HepG2 (cell line): ENCODE results near the gene ATP8B4. TPM values are rescaled to one million over a fixed set of nuclear protein-coding genes. Genes with fewer than 3 reads are reported as not detected.

Experiments
- BHLHE40 ChIP-seq: IDR thresholded peaks from 2 replicates; pipeline ENCODE4 v1.6.1; 2011; ENCODE audit warnings: low read length, improper control_type of control experiment
- CTCF ChIP-seq: sonication (generic); formaldehyde crosslinking; IDR thresholded peaks from 2 replicates; pipeline ENCODE4 v1.5.0; 2020; ENCODE audit warnings: mild to moderate bottlenecking, missing genetic modification reagents, moderate library complexity
- FOXA1 ChIP-seq, 2 experiments: fragments of 450-650 bp in 1 of 2; sonication (generic) in 1 of 2; formaldehyde crosslinking in 1 of 2; IDR thresholded peaks; 2 replicates each; pipeline versions ENCODE4 v1.4.0 to v1.6.1; 2016 to 2020; ENCODE audit warnings: missing genetic modification reagents in 1 of 2
- FOXP1 ChIP-seq, 2 experiments: fragments of 450-650 bp in 1 of 2; IDR thresholded peaks; 2 replicates each; pipeline ENCODE4 v1.6.1; 2017 to 2018; ENCODE audit warnings: antibody characterized with exemption in 1 of 2
- LCORL ChIP-seq, 2 experiments: fragments of 450-650 bp in 1 of 2; sonication (generic) in 1 of 2; formaldehyde crosslinking in 1 of 2; IDR thresholded peaks; 2 replicates each; pipeline versions ENCODE4 v1.5.0 to v1.6.1; 2017 to 2020; ENCODE audit warnings: antibody characterized with exemption in 1 of 2, missing genetic modification reagents in 1 of 2
- NR2F6 ChIP-seq, 2 experiments: IDR thresholded peaks; 2 replicates each; pipeline ENCODE4 v1.6.1; 2016; ENCODE audit warnings: antibody characterized with exemption in 1 of 2, mild to moderate bottlenecking in 1 of 2
- POGK ChIP-seq: sonication (generic); formaldehyde crosslinking; conservative IDR thresholded peaks from 2 replicates; pipeline ENCODE4 v1.8.0; 2022; ENCODE audit warnings: mild to moderate bottlenecking, moderate library complexity, missing genetic modification reagents
- SALL1 ChIP-seq: sonication (generic); formaldehyde crosslinking; IDR thresholded peaks from 2 replicates; pipeline ENCODE4 v1.8.0; 2022; ENCODE audit warnings: mild to moderate bottlenecking, missing genetic modification reagents
- SMARCE1 ChIP-seq: fragments of 450-650 bp; IDR thresholded peaks from 2 replicates; pipeline ENCODE4 v1.6.1; 2017; ENCODE audit warnings: borderline replicate concordance
- SP5 ChIP-seq: IDR thresholded peaks from 2 replicates; pipeline ENCODE4 v1.6.1; 2016; ENCODE audit warnings: low read depth, borderline replicate concordance
- THYN1 ChIP-seq: sonication (generic); formaldehyde crosslinking; IDR thresholded peaks from 2 replicates; pipeline ENCODE4 v1.8.1; 2023; ENCODE audit warnings: low read depth, mild to moderate bottlenecking, moderate library complexity, missing genetic modification reagents, borderline replicate concordance
- ZBTB4 ChIP-seq: sonication (generic); formaldehyde crosslinking; IDR thresholded peaks from 2 replicates; pipeline ENCODE4 v1.4.0; 2020; ENCODE audit warnings: missing genetic modification reagents, mild to moderate bottlenecking, borderline replicate concordance
- ZMYM4 ChIP-seq: sonication (generic); formaldehyde crosslinking; IDR thresholded peaks from 2 replicates; pipeline ENCODE4 v1.8.1; 2023; ENCODE audit warnings: mild to moderate bottlenecking, missing genetic modification reagents
- ZNF30 ChIP-seq: sonication (generic); formaldehyde crosslinking; IDR thresholded peaks from 2 replicates; pipeline ENCODE4 v1.5.0; 2020; ENCODE audit warnings: mild to moderate bottlenecking, missing genetic modification reagents
- ZNF501 ChIP-seq: sonication (generic); formaldehyde crosslinking; IDR thresholded peaks from 2 replicates; pipeline ENCODE4 v1.5.1; 2020; ENCODE audit warnings: mild to moderate bottlenecking, moderate library complexity, missing genetic modification reagents
- ZNF790 ChIP-seq: sonication (generic); formaldehyde crosslinking; IDR thresholded peaks from 2 replicates; pipeline ENCODE4 v1.8.0; 2022; ENCODE audit warnings: missing genetic modification reagents, mild to moderate bottlenecking, borderline replicate concordance
- polyA plus RNA-seq, 8 experiments: library from polyadenylated mRNA; depleted of rRNA in 3 of 8; stranded (reverse) in 7 of 8; unstranded in 1 of 8; fragments of >200 nt; fragmentation: Illumina TruSeq in 4 of 8; extraction: Trizol in 4 of 8; gene quantifications; 2 replicates each; pipeline versions ENCODE4 v1.2.1 to v1.2.3, GENCODE V29; 2011 to 2016; ENCODE audit warnings: low read depth in 4 of 8, missing spikeins in 1 of 8, mixed read lengths in 1 of 8; ENCODE audit not compliant: insufficient read depth in 1 of 8
- total RNA-seq, 5 experiments: library from RNA; depleted of rRNA; stranded (reverse); fragments of >200 nt; fragmentation: Illumina TruSeq; extraction: Trizol; gene quantifications; 2 replicates each; pipeline ENCODE4 v1.2.3, GENCODE V29; 2016; ENCODE audit warnings: low read depth in 1 of 5
- TF ChIP-seq, protein P1 (sequence below): IDR thresholded peaks from 2 replicates; pipeline ENCODE4 v1.6.1; 2012; ENCODE audit warnings: inconsistent platforms
- TF ChIP-seq, protein P2 (sequence below): sonication (generic); formaldehyde crosslinking; IDR thresholded peaks from 2 replicates; pipeline ENCODE4 v1.4.0; 2020; ENCODE audit warnings: mild to moderate bottlenecking, low read depth, missing genetic modification reagents

The ATP8B4 gene
- total and polyA plus RNA-seq, 2 of the 13 experiments (the other 11 are each of a cell fraction or from before 2014, with no cell fraction given): 0.24 to 0.69 TPM

- TF ChIP-seq LCORL (IDR thresholded peaks at IDR 0.05): no peak
- 0 out of 2 replicates have a peak, but pooled peaks have one; percentile 40 for TF ChIP-seq LCORL (CRISPR knock-in tag; IDR thresholded peaks at IDR 0.05)
- no peak for TF ChIP-seq FOXA1 (IDR thresholded peaks at IDR 0.05)
- TF ChIP-seq FOXA1 (CRISPR knock-in tag; IDR thresholded peaks at IDR 0.05): peak; percentile 94
- no peak for TF ChIP-seq ZNF30
- TF ChIP-seq, protein P1, sequence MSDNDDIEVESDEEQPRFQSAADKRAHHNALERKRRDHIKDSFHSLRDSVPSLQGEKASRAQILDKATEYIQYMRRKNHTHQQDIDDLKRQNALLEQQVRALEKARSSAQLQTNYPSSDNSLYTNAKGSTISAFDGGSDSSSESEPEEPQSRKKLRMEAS: peak; percentile 38; the same call in 1 of the 2 replicates
- TF ChIP-seq SALL1 (CRISPR knock-in tag): peak; percentile 50; the same call in 1 of the 2 replicates
- TF ChIP-seq FOXP1 (IDR thresholded peaks at IDR 0.05): 0 out of 2 replicates have a peak, but pooled peaks have one; percentile 51
- peak; percentile 91 for TF ChIP-seq FOXP1 (CRISPR knock-in tag; IDR thresholded peaks at IDR 0.05)
- TF ChIP-seq ZMYM4 (CRISPR knock-in tag): peak; percentile 90
- no peak for TF ChIP-seq ZBTB4
- TF ChIP-seq CTCF: peak; percentile 91
- peak; percentile 71 for TF ChIP-seq BHLHE40
- no peak for TF ChIP-seq THYN1
- TF ChIP-seq ZNF501 (CRISPR knock-in tag): no peak
- TF ChIP-seq SMARCE1: no peak
- TF ChIP-seq, protein P2, sequence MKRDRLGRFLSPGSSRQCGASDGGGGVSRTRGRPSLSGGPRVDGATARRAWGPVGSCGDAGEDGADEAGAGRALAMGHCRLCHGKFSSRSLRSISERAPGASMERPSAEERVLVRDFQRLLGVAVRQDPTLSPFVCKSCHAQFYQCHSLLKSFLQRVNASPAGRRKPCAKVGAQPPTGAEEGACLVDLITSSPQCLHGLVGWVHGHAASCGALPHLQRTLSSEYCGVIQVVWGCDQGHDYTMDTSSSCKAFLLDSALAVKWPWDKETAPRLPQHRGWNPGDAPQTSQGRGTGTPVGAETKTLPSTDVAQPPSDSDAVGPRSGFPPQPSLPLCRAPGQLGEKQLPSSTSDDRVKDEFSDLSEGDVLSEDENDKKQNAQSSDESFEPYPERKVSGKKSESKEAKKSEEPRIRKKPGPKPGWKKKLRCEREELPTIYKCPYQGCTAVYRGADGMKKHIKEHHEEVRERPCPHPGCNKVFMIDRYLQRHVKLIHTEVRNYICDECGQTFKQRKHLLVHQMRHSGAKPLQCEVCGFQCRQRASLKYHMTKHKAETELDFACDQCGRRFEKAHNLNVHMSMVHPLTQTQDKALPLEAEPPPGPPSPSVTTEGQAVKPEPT (CRISPR knock-in tag): no peak
- TF ChIP-seq NR2F6 (IDR thresholded peaks at IDR 0.05): no peak
- TF ChIP-seq NR2F6 (CRISPR knock-in tag; IDR thresholded peaks at IDR 0.05): peak; percentile 28; the same call in 1 of the 2 replicates
- no peak for TF ChIP-seq ZNF790 (CRISPR knock-in tag)
- peak; percentile 91 for TF ChIP-seq SP5 (CRISPR knock-in tag)
- 0 out of 2 replicates have a peak, but pooled peaks have one; percentile 23 for TF ChIP-seq POGK (CRISPR knock-in tag)
Measured at GRCh38 chr15:50003786-50004334, 115.2 kb downstream of the ATP8B4 start (continued).
